H1 (cell line): ENCODE data around the gene CPPED1.

Experiments
- CREB1 ChIP-seq: IDR thresholded peaks from 2 replicates; pipeline ENCODE4 v1.6.1; 2012; ENCODE audit warnings: inconsistent platforms
- CTCF ChIP-seq, 3 experiments: IDR thresholded peaks; 1 replicate in 2 of 3; 2 replicates in 1 of 3; pipeline versions ENCODE4 v1.5.1 to v1.6.1; 2011; ENCODE audit warnings: low read length in 3 of 3, mild to moderate bottlenecking in 3 of 3, inconsistent platforms in 2 of 3, low read depth in 1 of 3, moderate library complexity in 1 of 3; ENCODE audit not compliant: insufficient read depth in 1 of 3; ENCODE audit errors: control extremely low read depth in 1 of 3
- EP300 ChIP-seq, 2 experiments: IDR thresholded peaks; 1 replicate in 1 of 2; 2 replicates in 1 of 2; pipeline ENCODE4 v1.6.1; 2011 to 2012; ENCODE audit warnings: low read depth in 2 of 2, low read length in 2 of 2, mild to moderate bottlenecking in 2 of 2, borderline replicate concordance in 1 of 2, inconsistent platforms in 1 of 2, moderate library complexity in 1 of 2
- EZH2 ChIP-seq: fragments of 200-600 bp; sonication (generic); IDR thresholded peaks from 2 replicates; pipeline ENCODE4 v1.7.1; 2012; ENCODE audit warnings: low read depth, mild to moderate bottlenecking, moderate library complexity, low read length, inconsistent platforms; ENCODE audit not compliant: severe bottlenecking
- HDAC2 ChIP-seq, 2 experiments: fragments of 300-600 bp in 1 of 2; sonication (generic) in 1 of 2; IDR thresholded peaks; 2 replicates each; pipeline ENCODE4 v1.6.1; 2011 to 2012; ENCODE audit warnings: low read depth in 2 of 2, low read length in 2 of 2, mild to moderate bottlenecking in 2 of 2, moderate library complexity in 2 of 2, borderline replicate concordance in 1 of 2, inconsistent platforms in 1 of 2
- JUND ChIP-seq: IDR thresholded peaks from 2 replicates; pipeline ENCODE4 v1.6.1; 2011; ENCODE audit warnings: mild to moderate bottlenecking, improper control_type of control experiment, low read length
- POLR2A ChIP-seq, 2 experiments: IDR thresholded peaks; 1 replicate in 1 of 2; 2 replicates in 1 of 2; pipeline ENCODE4 v1.6.1; 2011; ENCODE audit warnings: low read depth in 2 of 2, low read length in 2 of 2, mild to moderate bottlenecking in 2 of 2; ENCODE audit errors: control extremely low read depth in 1 of 2
- POLR2AphosphoS5 ChIP-seq: IDR thresholded peaks from 2 replicates; pipeline ENCODE4 v1.6.1; 2011; ENCODE audit warnings: low read depth, low read length
- RAD21 ChIP-seq, 2 experiments: IDR thresholded peaks in 1 of 2; conservative IDR thresholded peaks in 1 of 2; 2 replicates each; pipeline ENCODE4 v1.6.1; 2011; ENCODE audit warnings: low read depth in 2 of 2, low read length in 2 of 2, improper control_type of control experiment in 1 of 2, inconsistent platforms in 1 of 2, mild to moderate bottlenecking in 1 of 2, moderate library complexity in 1 of 2
- TAF1 ChIP-seq: IDR thresholded peaks from 2 replicates; pipeline ENCODE4 v1.6.1; 2011; ENCODE audit warnings: mild to moderate bottlenecking, low read depth, low read length
- TF ChIP-seq, protein P1 (sequence below): IDR thresholded peaks from 2 replicates; pipeline ENCODE4 v1.6.1; 2012; ENCODE audit warnings: inconsistent platforms

DNA sequence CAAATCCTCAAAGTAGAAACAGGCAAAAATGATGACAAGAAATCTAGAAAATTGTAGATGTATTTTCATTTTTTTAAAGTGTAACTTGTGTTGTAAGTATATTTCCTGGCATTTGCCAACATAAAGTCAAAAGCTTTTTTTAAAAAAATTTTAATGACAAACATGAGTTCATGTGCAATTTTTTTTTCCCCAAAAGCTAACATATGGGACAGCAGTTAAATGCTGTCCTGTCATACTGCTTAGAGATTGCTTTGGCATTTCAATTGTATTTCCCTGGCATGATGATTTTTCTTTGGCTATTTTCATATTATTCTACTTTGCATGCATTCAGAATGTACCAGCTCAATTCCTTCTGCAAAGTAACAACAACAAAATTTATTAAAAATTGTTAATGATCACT lies 24.5 kb upstream of the CPPED1 start:
- TF ChIP-seq POLR2AphosphoS5 = no peak
- TF ChIP-seq JUND = no peak
- no peak for TF ChIP-seq EZH2
- TF ChIP-seq EP300 (IDR thresholded peaks at IDR 0.05; ENCODE audit: borderline replicate concordance in 1 of 2, low read depth in 2 of 2, low read length in 2 of 2) = no peak
- no peak for TF ChIP-seq RAD21 (IDR thresholded peaks at IDR 0.05 in 1 of 2, conservative IDR thresholded peaks at IDR 0.05 in 1 of 2; ENCODE audit: low read depth in 2 of 2, low read length in 2 of 2)
- no peak for TF ChIP-seq CTCF (IDR thresholded peaks at IDR 0.05; ENCODE audit: control extremely low read depth in 1 of 3, insufficient read depth in 1 of 3, low read depth in 1 of 3, low read length in 3 of 3)
- TF ChIP-seq CREB1 = no peak
- TF ChIP-seq POLR2A (IDR thresholded peaks at IDR 0.05; ENCODE audit: control extremely low read depth in 1 of 2, low read depth in 2 of 2, low read length in 2 of 2) = no peak
- TF ChIP-seq HDAC2 (IDR thresholded peaks at IDR 0.05; ENCODE audit: borderline replicate concordance in 1 of 2, low read depth in 2 of 2, low read length in 2 of 2) = no peak
- TF ChIP-seq TAF1 = no peak
- TF ChIP-seq, protein P1, sequence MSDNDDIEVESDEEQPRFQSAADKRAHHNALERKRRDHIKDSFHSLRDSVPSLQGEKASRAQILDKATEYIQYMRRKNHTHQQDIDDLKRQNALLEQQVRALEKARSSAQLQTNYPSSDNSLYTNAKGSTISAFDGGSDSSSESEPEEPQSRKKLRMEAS = no peak
